Aorta (tissue), 5 donors: ENCODE data around the gene GJA3. TPM values are rescaled to one million over a fixed set of nuclear protein-coding genes. Genes with fewer than 3 reads are reported as not detected.

Experiments used
- ATAC-seq: fragments of 200-7000 bp; cut with Tn5 transposase; one replicate; pipeline ENCODE4 v1.9.1; 2022; ENCODE audit warnings: moderate library complexity; ENCODE audit not compliant: low FRiP score
- DNase-seq, 2 donors: peaks; one replicate each; pipeline ENCODE4 v3.0.0-alpha.2; 2020
- H3K27ac ChIP-seq, 2 donors: one replicate each; pipeline ENCODE4 v1.5.1; 2013; ENCODE audit warnings: low read length in 2 of 2, mild to moderate bottlenecking in 2 of 2, moderate library complexity in 2 of 2, control low read depth in 1 of 2, inconsistent platforms in 1 of 2, low read depth in 1 of 2
- H3K27me3 ChIP-seq, 2 donors: one replicate each; pipeline ENCODE4 v1.6.1; 2013; ENCODE audit warnings: control low read depth in 1 of 2, low read length in 1 of 2, mild to moderate bottlenecking in 1 of 2, moderate library complexity in 1 of 2; ENCODE audit not compliant: insufficient read depth in 2 of 2, control insufficient read depth in 1 of 2
- H3K36me3 ChIP-seq, 2 donors: one replicate each; pipeline ENCODE4 v1.6.1; 2013; ENCODE audit warnings: control low read depth in 1 of 2, low read length in 1 of 2, mild to moderate bottlenecking in 1 of 2; ENCODE audit not compliant: insufficient read depth in 2 of 2, control insufficient read depth in 1 of 2
- H3K4me1 ChIP-seq, 2 donors: one replicate each; pipeline ENCODE4 v1.6.1; 2013; ENCODE audit warnings: low read length in 2 of 2, control low read depth in 1 of 2, mild to moderate bottlenecking in 1 of 2, moderate library complexity in 1 of 2; ENCODE audit not compliant: insufficient read depth in 2 of 2, control insufficient read depth in 1 of 2
- H3K4me3 ChIP-seq, 2 donors: one replicate each; pipeline ENCODE4 v1.5.1; 2013; ENCODE audit warnings: low read length in 2 of 2, control low read depth in 1 of 2, mild to moderate bottlenecking in 1 of 2
- H3K9me3 ChIP-seq: one replicate; pipeline ENCODE4 v1.6.1; 2013; ENCODE audit warnings: mild to moderate bottlenecking, low read length; ENCODE audit not compliant: control insufficient read depth
- WGBS, 2 donors: extraction: QIAGEN DNeasy Blood & Tissue Kit; methylation state at CpG; one replicate each; pipeline ENCODE4 v1.1.7; 2013; 5-methylcytosine and 5-hydroxymethylcytosine counted together
- intact Hi-C, 2 donors: fragments of 100-400 bp; cut with DNase I; formaldehyde crosslinking; loops; one replicate each; pipeline versions ENCODE4 v1.14.2 to v1.15.0; 2022
- polyA plus RNA-seq, 2 donors: library from polyadenylated mRNA; stranded (reverse); fragments of 200-250 nt; gene quantifications; one replicate each; pipeline ENCODE4 v1.2.3, GENCODE V29; 2013
- total RNA-seq, 2 donors: library from RNA; stranded (reverse); fragmentation: NEBNext Ultra II Directional; extraction: Animal tissue kit (Norgen Biotek cat#: 25700); gene quantifications; one replicate each; pipeline ENCODE4 v1.2.1, GENCODE V29; 2021
- donor health status: healthy with polysubstance abuse.
- donor health status: Bipolar disorder and iron deficiency.
- donor health status: DM: no; HTN: no; CAD: no.
- donor health status: DM: no; HTN: no; CAD: no.
- donor health status: DM: yes; HTN: yes; CAD: no.

The GJA3 gene
- total and polyA plus RNA-seq, 4 donors: 0.03 to 0.42 (median 0.19) TPM; not detected in 1

DNA sequence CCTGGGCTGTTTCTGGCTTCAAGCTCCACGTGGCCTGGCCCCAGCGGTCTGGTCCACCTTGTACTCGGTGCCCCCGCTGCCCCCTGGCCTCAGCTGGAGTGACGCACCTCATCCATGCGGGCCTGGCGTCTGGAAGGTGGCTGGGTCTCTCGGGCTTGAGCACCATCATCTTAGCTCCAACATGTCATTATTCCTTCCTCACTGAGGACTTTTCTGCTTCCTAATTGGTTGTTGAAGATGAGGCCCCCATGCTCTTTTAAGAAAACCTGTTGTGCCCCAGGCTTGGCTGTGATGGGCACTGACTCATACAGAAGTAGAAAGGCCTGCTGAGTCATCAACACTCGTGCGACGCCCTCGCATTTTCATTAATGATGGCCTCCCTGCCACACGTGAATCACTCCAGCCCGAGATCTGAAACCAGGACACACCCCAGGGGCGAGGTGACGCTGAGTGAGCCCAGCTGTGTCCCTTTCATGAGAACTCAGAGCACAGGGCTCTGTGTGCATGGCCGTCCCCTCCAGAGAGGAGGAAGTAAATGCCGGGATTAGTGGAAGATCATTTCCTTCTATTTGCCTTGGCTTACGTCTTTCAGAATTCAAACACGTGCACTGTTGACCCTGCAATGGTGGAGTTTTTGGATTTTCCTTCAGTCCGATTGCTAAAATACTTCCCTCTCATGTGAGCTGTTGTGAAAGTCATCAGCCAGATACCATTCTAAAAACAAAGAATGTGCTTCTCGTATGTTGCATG, 14.0 kb upstream of the GJA3 start:
- intact Hi-C loops: no loop called here
- H3K27me3 ChIP-seq: no peaks in the 10 kb centered on the region
- 38% methylated on average over 22 of the region's 22 CpGs for WGBS, 2 donors
- no peaks in the 10 kb centered on the region for H3K9me3 ChIP-seq
- no peaks in the 10 kb centered on the region for H3K36me3 ChIP-seq
- H3K27ac ChIP-seq: no peak overlapping the region
- H3K4me3 ChIP-seq: no peak overlapping the region
- ATAC-seq (peak; percentile 63), DNase-seq (peak; percentile 88 to 89)
- H3K4me1 ChIP-seq: no peaks in the 10 kb centered on the region

DNA sequence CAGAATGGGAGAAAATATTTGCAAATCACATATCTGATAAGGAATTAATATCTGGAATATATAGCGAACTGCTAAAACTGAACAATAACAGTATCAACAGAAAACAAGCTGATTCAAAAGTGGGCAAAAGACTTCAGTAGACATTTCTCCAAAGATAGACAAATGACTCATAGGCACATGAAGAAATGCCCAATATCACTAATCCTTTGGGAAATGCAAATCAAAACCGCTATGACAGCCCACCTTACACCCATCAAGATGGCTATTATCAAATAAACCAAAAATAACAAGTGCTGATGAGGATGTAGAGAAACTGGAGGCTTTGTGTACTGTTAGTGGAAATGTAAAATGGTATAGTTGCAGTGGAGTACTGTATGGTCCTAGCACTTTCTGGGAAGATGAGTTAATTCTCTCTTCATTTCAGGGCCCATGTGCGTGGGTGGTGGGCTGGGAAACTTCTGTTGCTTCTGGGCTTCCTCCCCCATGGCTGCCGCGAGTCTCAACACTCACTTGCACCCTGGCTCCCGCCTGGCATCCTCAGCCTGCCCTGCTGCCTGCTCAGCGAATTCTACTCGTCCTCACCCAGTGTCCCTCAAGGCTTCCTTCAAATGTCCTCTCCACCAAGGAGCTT, 12.4 kb upstream of the GJA3 start:
- H3K4me1 ChIP-seq: no peaks in the 10 kb centered on the region
- no peak overlapping the region for H3K4me3 ChIP-seq
- WGBS, 2 donors: 80 to 84% methylated on average over 8 of the region's 8 CpGs
- ATAC-seq (no peak), DNase-seq (no peak)
- intact Hi-C loops: no loop called here
- no peak overlapping the region for H3K27ac ChIP-seq
- H3K9me3 ChIP-seq: no peaks in the 10 kb centered on the region
- no peaks in the 10 kb centered on the region for H3K27me3 ChIP-seq
- no peaks in the 10 kb centered on the region for H3K36me3 ChIP-seq

GRCh38 chr13:20171364-20171763, 10.5 kb upstream of the GJA3 start:
- whole genome bisulfite sequencing, 2 donors: 30 to 36% methylated on average over 1 of the region's 1 CpG
- Histone ChIP-seq H3K27me3 (no peaks in the 10 kb centered on the region), H3K4me1 (no peaks in the 10 kb centered on the region), H3K9me3 (no peaks in the 10 kb centered on the region), H3K27ac (no peak overlapping the region), H3K4me3 (no peak overlapping the region), H3K36me3 (no peaks in the 10 kb centered on the region)
- no peak for DNase-seq
- intact Hi-C loops: no loop called here
- no peak for ATAC-seq

DNA sequence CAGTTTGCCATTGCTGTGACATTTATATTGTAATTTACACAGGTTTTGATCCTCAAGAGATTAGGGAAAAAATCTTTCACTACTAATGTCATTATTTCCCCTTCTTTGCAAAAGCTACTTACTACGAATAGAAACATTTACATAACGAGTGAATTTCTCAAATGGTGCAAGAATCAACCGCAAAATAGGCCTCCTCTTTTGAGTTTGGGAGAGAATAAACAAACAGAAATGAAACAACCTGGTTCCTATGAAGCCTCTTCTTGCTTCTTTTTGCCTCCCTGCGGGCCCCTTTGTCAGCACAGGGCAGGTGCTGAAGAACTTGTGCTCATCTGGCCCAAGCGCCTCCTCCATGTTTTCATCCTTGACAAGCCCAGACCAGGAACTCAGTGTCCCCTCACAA, 10.1 kb upstream of the GJA3 start:
- Histone ChIP-seq H3K27me3 (no peaks in the 10 kb centered on the region), H3K27ac (no peak overlapping the region), H3K4me1 (no peaks in the 10 kb centered on the region), H3K4me3 (no peak overlapping the region), H3K9me3 (no peaks in the 10 kb centered on the region), H3K36me3 (no peaks in the 10 kb centered on the region)
- intact Hi-C loops: no loop called here
- DNase-seq: no peak
- WGBS, 2 donors: 92 to 97% methylated on average over 5 of the region's 5 CpGs
- no peak for ATAC-seq

DNA sequence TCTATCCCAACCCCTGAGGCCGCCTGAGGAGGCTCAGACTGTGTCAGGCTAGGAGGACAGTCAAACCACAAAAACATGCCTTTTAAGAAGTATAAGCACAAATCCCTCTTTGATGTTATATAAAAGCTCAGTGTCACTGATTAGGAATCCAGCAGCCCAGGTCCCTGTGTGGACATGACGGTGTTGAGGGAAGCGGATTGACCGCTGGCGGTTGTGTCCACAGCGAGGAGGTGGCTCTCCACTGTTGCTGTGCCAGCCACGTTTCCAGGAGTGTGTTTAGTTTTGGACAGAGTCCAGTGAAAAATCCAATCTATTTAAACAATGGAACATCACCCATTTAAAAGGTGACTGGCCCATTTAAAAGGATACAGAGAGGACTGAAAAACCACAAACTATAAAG, 7.5 kb upstream of the GJA3 start:
- WGBS, 2 donors: 86 to 87% methylated on average over 7 of the region's 7 CpGs
- intact Hi-C loops: loop anchor here in 1 of 2 donors (10.0 kb wide), 2 partner anchors 104 to 184 kb away; no protein-coding TSS in a partner anchor
- Histone ChIP-seq H3K9me3 (no peaks in the 10 kb centered on the region), H3K4me3 (no peak overlapping the region), H3K27ac (no peak overlapping the region), H3K27me3 (no peaks in the 10 kb centered on the region), H3K4me1 (no peaks in the 10 kb centered on the region), H3K36me3 (no peaks in the 10 kb centered on the region)
- no peak for ATAC-seq
- no peak for DNase-seq

- no peaks in the 10 kb centered on the region for H3K4me1 ChIP-seq
- H3K4me3 ChIP-seq: no peak overlapping the region
- intact Hi-C loops: loop anchor here in 1 of 2 donors (10.0 kb wide), 2 partner anchors 101 to 181 kb away; no protein-coding TSS in a partner anchor
- H3K27ac ChIP-seq: no peak overlapping the region
- no peaks in the 10 kb centered on the region for H3K9me3 ChIP-seq
- DNase-seq: no peak
- no peaks in the 10 kb centered on the region for H3K36me3 ChIP-seq
- 79 to 82% methylated on average over 11 of the region's 11 CpGs for WGBS, 2 donors
- no peaks in the 10 kb centered on the region for H3K27me3 ChIP-seq
- ATAC-seq: no peak
These were observed 4.8 kb upstream of the GJA3 start for GRCh38 chr13:20165417-20166257.

DNA sequence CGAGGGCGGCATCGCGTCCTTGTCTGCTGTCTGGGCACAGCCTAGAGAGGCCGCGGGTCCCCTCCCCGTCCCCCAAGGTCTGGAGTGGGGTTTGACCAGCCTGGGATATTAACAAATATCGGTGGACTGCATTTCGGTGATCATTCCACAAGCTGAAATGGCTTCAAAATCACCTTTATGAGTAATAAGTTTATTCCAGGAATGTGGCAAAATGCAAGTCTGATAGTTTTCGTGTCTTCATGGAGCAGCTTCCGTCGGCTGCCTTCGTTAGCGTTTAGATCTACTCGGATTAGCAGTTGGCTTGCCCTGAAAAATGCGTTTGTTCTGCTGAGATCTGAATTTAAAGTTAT, 1.1 kb upstream of the GJA3 start:
- H3K27ac ChIP-seq: no peak overlapping the region
- WGBS, 2 donors: 78 to 82% methylated on average over 16 of the region's 16 CpGs
- DNase-seq (no peak), ATAC-seq (no peak)
- no peak overlapping the region for H3K4me3 ChIP-seq
- H3K27me3 ChIP-seq: no peaks in the 10 kb centered on the region
- no peaks in the 10 kb centered on the region for H3K9me3 ChIP-seq
- no peaks in the 10 kb centered on the region for H3K36me3 ChIP-seq
- intact Hi-C loops: loop anchor here (5.0 to 10.0 kb wide), 3 partner anchors 35 to 177 kb away; no protein-coding TSS in a partner anchor
- no peaks in the 10 kb centered on the region for H3K4me1 ChIP-seq

DNA sequence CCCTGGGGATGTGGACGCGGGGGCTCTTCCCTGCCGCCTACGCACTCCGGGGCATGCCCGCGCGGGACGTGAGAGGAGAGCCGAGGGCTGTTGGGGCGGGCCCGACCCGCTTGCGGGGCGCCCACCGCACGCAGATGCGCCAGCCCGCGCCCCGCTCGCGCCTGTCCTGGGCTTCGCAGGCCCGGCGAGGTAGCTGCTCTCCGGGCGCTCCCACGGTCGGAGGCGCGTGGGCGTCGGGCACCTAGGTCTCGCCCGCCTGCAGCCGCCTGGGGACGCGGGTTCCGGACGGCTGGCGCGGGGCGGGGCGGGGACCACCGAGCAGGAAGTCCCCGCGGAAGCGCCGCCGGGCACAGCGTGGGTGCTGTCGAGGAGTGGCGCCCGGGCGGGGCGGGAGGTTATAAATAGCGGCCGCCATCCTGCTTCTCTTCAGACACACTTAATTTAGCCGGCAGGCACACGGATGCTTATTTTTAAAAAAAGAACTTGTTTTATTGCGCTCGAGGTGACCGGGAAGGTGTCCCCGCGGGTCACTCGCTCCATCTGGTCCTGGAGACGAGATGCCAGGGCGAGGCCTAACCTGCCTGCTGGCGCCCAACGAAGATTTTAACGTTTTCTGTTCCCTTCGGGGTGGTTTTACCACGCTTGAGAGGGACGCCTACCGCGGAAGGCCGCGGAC, 561 bp upstream of the GJA3 start:
- Histone ChIP-seq H3K4me3 (peak overlapping the region in 1 of 2 donors; percentile 6), H3K27me3 (no peaks in the 10 kb centered on the region), H3K4me1 (no peaks in the 10 kb centered on the region), H3K36me3 (no peaks in the 10 kb centered on the region), H3K27ac (no peak overlapping the region), H3K9me3 (no peaks in the 10 kb centered on the region)
- intact Hi-C loops: loop anchor here (5.0 to 10.0 kb wide), 3 partner anchors 34 to 177 kb away; no protein-coding TSS in a partner anchor
- ATAC-seq (peak; percentile 43), DNase-seq (no peak)
- 8 to 9% methylated on average over 79 of the region's 79 CpGs for WGBS, 2 donors
